IPS-20b (cell line): Measurements from ENCODE around the gene ITPR1.

Experiments used
- H3K27ac ChIP-seq: one replicate; pipeline ENCODE4 v1.5.1; 2013; ENCODE audit warnings: low read length
- H3K27me3 ChIP-seq: 2 replicates; pipeline ENCODE4 v1.6.1; 2013; ENCODE audit warnings: mild to moderate bottlenecking, low read length, inconsistent platforms; ENCODE audit not compliant: insufficient read depth
- H3K36me3 ChIP-seq: 2 replicates; pipeline ENCODE4 v1.6.1; 2013; ENCODE audit warnings: low read depth, mild to moderate bottlenecking, inconsistent platforms, low read length, moderate library complexity; ENCODE audit not compliant: insufficient read depth
- H3K4me1 ChIP-seq: 2 replicates; pipeline ENCODE4 v1.6.1; 2013; ENCODE audit warnings: mild to moderate bottlenecking, control low read depth, inconsistent platforms, low read length, moderate library complexity; ENCODE audit not compliant: insufficient read depth
- H3K4me3 ChIP-seq: 2 replicates; pipeline ENCODE4 v1.5.1; 2013; ENCODE audit warnings: mild to moderate bottlenecking, low read length, inconsistent platforms
- H3K9ac ChIP-seq: 2 replicates; pipeline ENCODE4 v1.6.1; 2013; ENCODE audit warnings: low read depth, mild to moderate bottlenecking, inconsistent platforms, low read length, moderate library complexity
- H3K9me3 ChIP-seq: 2 replicates; pipeline ENCODE4 v1.6.1; 2013; ENCODE audit warnings: mild to moderate bottlenecking, low read depth, low read length, inconsistent platforms; ENCODE audit not compliant: insufficient read depth

The ITPR1 gene

GRCh38 chr3:4809922-4810321 lies 316.8 kb downstream of the ITPR1 start:
- Histone ChIP-seq H3K36me3 (no peaks in the 10 kb centered on the region), H3K9ac (no peak overlapping the region), H3K27ac (no peak overlapping the region), H3K9me3 (no peaks in the 10 kb centered on the region), H3K27me3 (no peaks in the 10 kb centered on the region), H3K4me3 (no peak overlapping the region), H3K4me1 (no peaks in the 10 kb centered on the region)

- H3K27me3 ChIP-seq, result no peaks in the 10 kb centered on the region
- H3K36me3 ChIP-seq, result no peaks in the 10 kb centered on the region
- H3K9me3 ChIP-seq, result no peaks in the 10 kb centered on the region
- no peak overlapping the region for H3K4me3 ChIP-seq
- no peak overlapping the region for H3K9ac ChIP-seq
- H3K4me1 ChIP-seq, result no peaks in the 10 kb centered on the region
- no peak overlapping the region for H3K27ac ChIP-seq
Observed at GRCh38 chr3:4812591-4812990, 319.4 kb downstream of the ITPR1 start.

GRCh38 chr3:4813909-4814304 lies 320.8 kb downstream of the ITPR1 start:
- Histone ChIP-seq H3K27ac (peak overlapping the region; percentile 14), H3K9ac (no peak overlapping the region; the same call in 1 of the 2 replicates), H3K9me3 (no peaks in the 10 kb centered on the region), H3K27me3 (no peaks in the 10 kb centered on the region), H3K4me1 (no peaks in the 10 kb centered on the region), H3K4me3 (no peak overlapping the region), H3K36me3 (no peaks in the 10 kb centered on the region)

DNA sequence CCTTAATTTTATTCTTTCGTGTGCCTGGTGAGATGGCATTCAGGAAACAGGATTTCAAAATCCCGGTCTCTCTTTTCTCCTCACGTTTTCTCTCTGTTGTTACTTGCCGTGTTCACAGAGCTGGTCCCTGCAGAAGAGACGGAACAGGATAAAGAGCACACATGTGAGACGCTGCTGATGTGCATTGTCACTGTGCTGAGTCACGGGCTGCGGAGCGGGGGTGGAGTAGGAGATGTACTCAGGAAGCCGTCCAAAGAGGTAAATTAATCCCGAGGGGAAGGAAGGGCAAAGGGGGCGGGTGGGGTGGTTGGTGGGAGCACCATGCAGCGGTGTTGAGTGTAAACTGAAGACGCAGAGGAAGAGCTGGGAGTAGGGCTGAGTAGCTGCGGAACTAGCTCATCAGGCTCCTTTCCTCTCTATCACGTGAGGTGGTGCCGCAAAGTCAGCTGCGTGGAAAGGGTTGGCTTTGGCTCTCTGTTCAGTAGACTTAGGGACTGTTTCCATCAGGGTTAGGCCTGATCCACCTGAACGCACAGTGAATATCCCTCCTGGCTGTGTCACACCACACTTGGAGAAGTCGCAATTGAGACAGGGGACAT lies 321.3 kb downstream of the ITPR1 start:
- H3K27me3 ChIP-seq, result no peaks in the 10 kb centered on the region
- H3K4me1 ChIP-seq, result no peaks in the 10 kb centered on the region
- H3K4me3 ChIP-seq, result no peak overlapping the region
- no peaks in the 10 kb centered on the region for H3K36me3 ChIP-seq
- no peak overlapping the region for H3K27ac ChIP-seq
- H3K9me3 ChIP-seq, result no peaks in the 10 kb centered on the region
- H3K9ac ChIP-seq, result no peak overlapping the region; the same call in 1 of the 2 replicates

DNA sequence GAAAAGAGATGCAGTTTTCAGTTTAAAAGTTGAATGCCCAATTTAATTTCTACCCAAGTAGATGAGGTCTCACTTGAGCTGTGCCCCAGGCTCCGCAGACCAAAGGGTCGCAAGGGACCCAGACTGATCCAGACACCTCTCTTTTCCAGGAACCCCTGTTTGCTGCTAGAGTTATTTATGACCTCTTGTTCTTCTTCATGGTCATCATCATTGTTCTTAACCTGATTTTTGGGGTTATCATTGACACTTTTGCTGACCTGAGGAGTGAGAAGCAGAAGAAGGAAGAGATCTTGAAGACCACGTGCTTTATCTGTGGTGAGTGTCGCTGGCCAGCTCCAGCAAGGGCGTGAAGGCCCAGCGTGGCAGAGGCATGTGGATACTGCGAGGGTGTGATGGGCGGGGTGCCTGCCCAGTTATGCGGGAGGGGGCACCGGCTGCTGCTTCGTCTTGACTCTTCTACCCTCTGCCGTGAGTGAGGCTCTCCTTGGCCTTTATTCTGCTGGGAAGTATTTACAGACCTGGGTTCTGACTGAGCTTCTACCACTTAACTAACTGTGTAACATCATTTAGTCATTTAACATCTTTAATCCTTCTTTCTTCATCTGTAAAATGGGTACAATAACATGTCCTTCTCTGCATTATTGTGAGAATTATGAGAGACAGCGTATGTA lies 321.9 kb downstream of the ITPR1 start:
- no peaks in the 10 kb centered on the region for H3K36me3 ChIP-seq
- H3K4me1 ChIP-seq, result no peaks in the 10 kb centered on the region

GRCh38 chr3:4816306-4816705 lies 323.2 kb downstream of the ITPR1 start:
- no peaks in the 10 kb centered on the region for H3K36me3 ChIP-seq
- no peak overlapping the region for H3K4me3 ChIP-seq
- H3K4me1 ChIP-seq, result no peaks in the 10 kb centered on the region
- H3K27ac ChIP-seq, result no peak overlapping the region
- no peaks in the 10 kb centered on the region for H3K27me3 ChIP-seq
- no peaks in the 10 kb centered on the region for H3K9me3 ChIP-seq
- no peak overlapping the region for H3K9ac ChIP-seq

More for the DNA sequence above, 321.9 kb downstream of the ITPR1 start:
- Histone ChIP-seq H3K4me3 (no peak overlapping the region), H3K9me3 (no peaks in the 10 kb centered on the region), H3K27me3 (no peaks in the 10 kb centered on the region), H3K27ac (no peak overlapping the region), H3K9ac (no peak overlapping the region)

DNA sequence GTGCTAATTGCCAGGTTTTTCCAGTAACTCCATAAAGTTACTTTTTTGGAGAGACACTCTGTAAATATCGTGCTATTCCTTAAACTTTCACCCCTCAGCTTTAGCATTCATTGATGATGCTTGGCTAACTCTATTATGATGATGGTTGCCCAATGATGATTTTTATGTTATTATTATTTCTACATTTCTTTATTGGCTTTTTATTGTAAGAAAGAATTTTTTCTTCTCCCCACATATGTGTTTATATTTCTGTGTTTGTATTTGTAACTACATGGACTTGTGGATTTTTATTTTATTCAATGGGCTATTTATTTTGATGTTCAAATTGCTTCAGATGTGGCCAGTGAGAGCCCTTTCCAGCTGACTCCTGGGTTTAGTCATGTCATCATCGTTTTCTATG lies 323.6 kb downstream of the ITPR1 start:
- Histone ChIP-seq H3K27ac (no peak overlapping the region), H3K4me1 (no peaks in the 10 kb centered on the region), H3K9me3 (no peaks in the 10 kb centered on the region), H3K36me3 (no peaks in the 10 kb centered on the region), H3K9ac (no peak overlapping the region), H3K27me3 (no peaks in the 10 kb centered on the region), H3K4me3 (no peak overlapping the region)

GRCh38 chr3:4817128-4817527 lies 324.0 kb downstream of the ITPR1 start:
- H3K9ac ChIP-seq, result no peak overlapping the region
- no peaks in the 10 kb centered on the region for H3K27me3 ChIP-seq
- H3K4me3 ChIP-seq, result no peak overlapping the region
- H3K36me3 ChIP-seq, result no peaks in the 10 kb centered on the region
- no peaks in the 10 kb centered on the region for H3K9me3 ChIP-seq
- H3K4me1 ChIP-seq, result no peaks in the 10 kb centered on the region
- H3K27ac ChIP-seq, result no peak overlapping the region

DNA sequence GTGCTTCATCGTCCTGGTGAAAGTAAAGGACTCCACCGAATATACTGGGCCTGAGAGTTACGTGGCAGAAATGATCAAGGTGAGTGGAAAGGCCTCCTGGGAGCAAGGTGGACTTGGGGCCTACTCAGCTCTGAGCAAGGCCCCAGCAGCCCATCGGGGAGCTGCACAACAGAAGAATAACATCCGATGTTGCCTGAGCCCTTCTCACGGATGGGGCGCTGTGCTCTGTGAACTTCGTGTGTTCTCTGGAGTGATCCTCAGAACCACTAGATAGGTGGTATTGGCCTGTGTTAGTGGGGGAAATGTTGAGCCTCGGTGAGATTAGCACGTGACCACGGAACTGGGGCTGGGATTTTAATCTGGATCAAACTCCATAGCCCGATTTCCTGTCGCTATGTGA lies 325.0 kb downstream of the ITPR1 start:
- no peak overlapping the region for H3K27ac ChIP-seq

DNA sequence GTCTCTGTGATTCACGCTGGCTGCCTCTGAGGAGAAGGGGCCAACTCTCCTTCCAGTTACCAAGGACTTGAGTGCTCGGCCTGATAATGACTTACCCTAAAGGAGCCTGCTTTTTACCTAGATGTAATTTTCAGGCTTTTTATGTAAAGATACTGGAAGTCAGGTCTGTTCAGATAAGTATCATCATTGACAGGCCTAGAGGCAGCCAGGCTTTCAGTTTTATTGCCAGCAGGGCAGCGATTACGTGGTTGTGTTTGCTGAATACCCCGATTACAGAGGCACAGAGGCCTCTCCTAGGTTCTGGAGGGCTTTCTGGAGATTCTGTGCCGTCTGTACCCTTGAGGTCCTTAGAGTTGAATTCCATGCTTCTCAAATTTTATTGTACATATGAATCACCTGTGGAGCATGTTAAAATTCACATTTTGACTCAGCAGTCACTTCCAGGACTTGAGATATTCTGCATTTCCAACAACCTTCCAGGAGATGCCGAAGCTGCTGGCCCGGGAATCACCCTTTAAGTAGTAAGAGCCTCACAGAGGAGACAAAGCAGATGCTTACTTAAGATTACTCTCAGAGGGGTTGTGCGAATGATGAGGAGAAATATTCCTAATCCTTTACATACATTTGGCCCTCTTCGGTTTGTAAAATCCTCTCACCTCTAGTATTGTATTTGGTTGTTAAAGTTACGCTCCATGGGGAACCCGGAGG lies 326.0 kb downstream of the ITPR1 start:
- Histone ChIP-seq H3K9me3 (no peaks in the 10 kb centered on the region), H3K4me3 (no peak overlapping the region), H3K27me3 (no peaks in the 10 kb centered on the region), H3K9ac (no peak overlapping the region), H3K36me3 (no peaks in the 10 kb centered on the region), H3K27ac (no peak overlapping the region), H3K4me1 (no peaks in the 10 kb centered on the region)

More for the DNA sequence above, 325.0 kb downstream of the ITPR1 start:
- H3K4me1 ChIP-seq, result no peaks in the 10 kb centered on the region
- no peaks in the 10 kb centered on the region for H3K36me3 ChIP-seq
- H3K9ac ChIP-seq, result no peak overlapping the region
- no peaks in the 10 kb centered on the region for H3K9me3 ChIP-seq
- no peaks in the 10 kb centered on the region for H3K27me3 ChIP-seq
- H3K4me3 ChIP-seq, result no peak overlapping the region

DNA sequence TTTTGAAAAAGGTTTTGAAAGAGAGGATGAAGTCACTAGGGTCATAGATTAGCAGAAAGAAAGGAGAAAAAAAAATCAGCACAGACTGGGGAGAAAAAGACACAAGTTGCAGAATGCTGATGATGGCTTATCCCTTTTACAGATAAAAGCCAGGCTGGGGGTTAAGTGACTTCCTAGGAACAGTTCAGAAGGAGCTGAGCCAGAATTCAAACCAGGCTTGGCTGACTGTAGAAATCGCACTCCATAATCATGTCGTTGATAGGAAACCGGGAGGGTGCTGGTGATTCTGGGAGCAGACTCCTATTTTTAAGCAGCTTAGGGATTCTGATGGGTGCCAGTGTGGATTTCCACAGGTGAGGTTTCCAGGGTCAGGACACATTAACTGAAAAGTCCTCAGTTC lies 326.6 kb downstream of the ITPR1 start:
- Histone ChIP-seq H3K27ac (no peak overlapping the region), H3K36me3 (no peaks in the 10 kb centered on the region), H3K4me3 (no peak overlapping the region), H3K4me1 (no peaks in the 10 kb centered on the region; the same call in 1 of the 2 replicates), H3K9me3 (no peaks in the 10 kb centered on the region), H3K27me3 (no peaks in the 10 kb centered on the region), H3K9ac (no peak overlapping the region)
